HG02571 (cell line): ENCODE measurements around the gene ARMC3.
"Not testable (repeated sequence)": the region's sequence is repeated elsewhere in the genome, so short reads cannot be mapped to it uniquely, and the experiment has no call there.

Source experiments
- ATAC-seq: cut with Tn5 transposase; IDR thresholded peaks from one replicate; pipeline ENCODE4 v1.9.1; 2021; ENCODE audit warnings: mild to moderate bottlenecking, moderate library complexity; ENCODE audit not compliant: unreplicated experiment

The ARMC3 gene

GRCh38 chr10:23070092-23070912 lies 142.4 kb downstream of the ARMC3 start:
- not testable (repeated sequence) for ATAC-seq

- ATAC-seq, result no peak
These were observed 143.0 kb downstream of the ARMC3 start for GRCh38 chr10:23070913-23071218.

- not testable (repeated sequence) for ATAC-seq
These were observed 144.7 kb downstream of the ARMC3 start for GRCh38 chr10:23072593-23072992.

- ATAC-seq, result no peak
These were observed 145.7 kb downstream of the ARMC3 start for GRCh38 chr10:23073527-23073926.

- no peak for ATAC-seq
These were observed 147.8 kb downstream of the ARMC3 start for GRCh38 chr10:23075672-23076071.

- ATAC-seq, result no peak
These were observed 150.3 kb downstream of the ARMC3 start for GRCh38 chr10:23078114-23078513.

- ATAC-seq, result no peak
These were observed 151.8 kb downstream of the ARMC3 start for GRCh38 chr10:23079700-23080099.

- no peak for ATAC-seq
These were observed 152.4 kb downstream of the ARMC3 start for GRCh38 chr10:23080262-23080661.

GRCh38 chr10:23081221-23081750 lies 153.4 kb downstream of the ARMC3 start:
- ATAC-seq, result no peak

GRCh38 chr10:23081891-23082290 lies 154.0 kb downstream of the ARMC3 start:
- ATAC-seq, result no peak
